NB4 (cell line): ENCODE measurements around the gene ZKSCAN5.

Experiments
- CTCF ChIP-seq: IDR thresholded peaks from one replicate; pipeline ENCODE4 v1.5.1; 2012; ENCODE audit warnings: low read depth, low read length
- MAX ChIP-seq: IDR thresholded peaks from 2 replicates; pipeline ENCODE4 v1.6.1; 2011; ENCODE audit warnings: low read depth, low read length
- MYC ChIP-seq: IDR thresholded peaks from 2 replicates; pipeline ENCODE4 v1.6.1; 2011; ENCODE audit warnings: low read depth, low read length
- POLR2A ChIP-seq: IDR thresholded peaks from 2 replicates; pipeline ENCODE4 v1.6.1; 2011; ENCODE audit warnings: mild to moderate bottlenecking; ENCODE audit not compliant: insufficient read length; ENCODE audit errors: extremely low read depth

- TF ChIP-seq CTCF (no peak), POLR2A (no peak), MYC (no peak), MAX (no peak)
Measured at GRCh38 chr7:99514050-99514449, 9.6 kb downstream of the ZKSCAN5 start.
